Liver (tissue), 9 donors: ENCODE results near the gene MGRN1. TPM values are rescaled to one million over a fixed set of nuclear protein-coding genes. Genes with fewer than 3 reads are reported as not detected.

Experiments
- DNase-seq: peaks from one replicate; pipeline ENCODE4 v3.0.0-alpha.2; 2017; ENCODE audit warnings: low spot score
- H3K27ac ChIP-seq, 2 donors: one replicate each; pipeline ENCODE4 v1.7.0; 2013; ENCODE audit warnings: inconsistent platforms in 2 of 2, low read length in 2 of 2, control low read depth in 1 of 2, low read depth in 1 of 2, mild to moderate bottlenecking in 1 of 2
- H3K27me3 ChIP-seq, 4 donors: one replicate each; pipeline versions ENCODE4 v1.6.1 to v1.7.0; 2013; ENCODE audit warnings: low read length in 3 of 4, inconsistent platforms in 1 of 4, mild to moderate bottlenecking in 1 of 4, moderate library complexity in 1 of 4; ENCODE audit not compliant: control insufficient read depth in 4 of 4, insufficient read depth in 4 of 4
- H3K36me3 ChIP-seq, 4 donors: one replicate each; pipeline versions ENCODE4 v1.6.1 to v1.7.0; 2013; ENCODE audit warnings: low read length in 3 of 4, mild to moderate bottlenecking in 3 of 4, low read depth in 1 of 4, moderate library complexity in 1 of 4; ENCODE audit not compliant: control insufficient read depth in 4 of 4, insufficient read depth in 3 of 4
- H3K4me1 ChIP-seq, 4 donors: one replicate each; pipeline versions ENCODE4 v1.6.1 to v1.7.0; 2013; ENCODE audit warnings: low read length in 3 of 4, mild to moderate bottlenecking in 3 of 4, moderate library complexity in 1 of 4; ENCODE audit not compliant: control insufficient read depth in 4 of 4, insufficient read depth in 4 of 4
- H3K4me3 ChIP-seq, 3 donors: one replicate each; pipeline versions ENCODE4 v1.6.1 to v1.7.0; 2013; ENCODE audit warnings: low read length in 3 of 3, control low read depth in 1 of 3, low read depth in 1 of 3, mild to moderate bottlenecking in 1 of 3
- H3K9ac ChIP-seq, 2 donors: one replicate each; pipeline ENCODE4 v1.7.0; 2013; ENCODE audit warnings: low read length in 2 of 2, mild to moderate bottlenecking in 2 of 2, moderate library complexity in 2 of 2, control low read depth in 1 of 2, low read depth in 1 of 2
- H3K9me3 ChIP-seq, 4 donors: one replicate each; pipeline versions ENCODE4 v1.6.1 to v1.7.0; 2013; ENCODE audit warnings: low read length in 3 of 4; ENCODE audit not compliant: control insufficient read depth in 4 of 4
- EGR1 ChIP-seq, 2 donors: IDR thresholded peaks; 2 replicates each; pipeline ENCODE4 v1.6.1; 2016 to 2018; ENCODE audit warnings: antibody characterized with exemption in 2 of 2, low read depth in 2 of 2
- FOXA1 ChIP-seq: IDR thresholded peaks from 2 replicates; pipeline ENCODE4 v1.6.1; 2016; ENCODE audit warnings: antibody characterized with exemption
- FOXA2 ChIP-seq: IDR thresholded peaks from 2 replicates; pipeline ENCODE4 v1.6.1; 2016; ENCODE audit warnings: antibody characterized with exemption
- GABPA ChIP-seq, 2 donors: IDR thresholded peaks in 1 of 2; conservative IDR thresholded peaks in 1 of 2; 2 replicates each; pipeline ENCODE4 v1.6.1; 2016; ENCODE audit warnings: antibody characterized with exemption in 2 of 2, mild to moderate bottlenecking in 1 of 2, moderate library complexity in 1 of 2
- HNF4A ChIP-seq, 2 donors: conservative IDR thresholded peaks; 2 replicates each; pipeline ENCODE4 v1.6.1; 2016; ENCODE audit warnings: antibody characterized with exemption in 2 of 2, mild to moderate bottlenecking in 2 of 2
- HNF4G ChIP-seq: IDR thresholded peaks from 2 replicates; pipeline ENCODE4 v1.6.1; 2016; ENCODE audit warnings: antibody characterized with exemption
- JUND ChIP-seq, 2 donors: IDR thresholded peaks; 2 replicates each; pipeline ENCODE4 v1.6.1; 2016; ENCODE audit warnings: antibody characterized with exemption in 2 of 2
- MAX ChIP-seq: IDR thresholded peaks from 2 replicates; pipeline ENCODE4 v1.6.1; 2016; ENCODE audit warnings: antibody characterized with exemption
- NR2F2 ChIP-seq: IDR thresholded peaks from 2 replicates; pipeline ENCODE4 v1.6.1; 2016; ENCODE audit warnings: antibody characterized with exemption
- RAD21 ChIP-seq, 2 donors: IDR thresholded peaks; 2 replicates each; pipeline ENCODE4 v1.6.1; 2016; ENCODE audit warnings: antibody characterized with exemption in 2 of 2, mild to moderate bottlenecking in 2 of 2
- REST ChIP-seq: IDR thresholded peaks from 2 replicates; pipeline ENCODE4 v1.6.1; 2016; ENCODE audit warnings: antibody characterized with exemption, mild to moderate bottlenecking
- RXRA ChIP-seq, 2 donors: IDR thresholded peaks; 2 replicates each; pipeline ENCODE4 v1.6.1; 2017 to 2018; ENCODE audit warnings: antibody characterized with exemption in 2 of 2, mild to moderate bottlenecking in 1 of 2
- SP1 ChIP-seq: IDR thresholded peaks from 2 replicates; pipeline ENCODE4 v1.6.1; 2018; ENCODE audit warnings: antibody characterized with exemption, mild to moderate bottlenecking
- TAF1 ChIP-seq: conservative IDR thresholded peaks from 2 replicates; pipeline ENCODE4 v1.6.1; 2016; ENCODE audit warnings: antibody characterized with exemption, mild to moderate bottlenecking
- YY1 ChIP-seq: IDR thresholded peaks from 2 replicates; pipeline ENCODE4 v1.6.1; 2016; ENCODE audit warnings: antibody characterized with exemption, mild to moderate bottlenecking
- ZBTB33 ChIP-seq: IDR thresholded peaks from 2 replicates; pipeline ENCODE4 v1.6.1; 2016; ENCODE audit warnings: antibody characterized with exemption
- WGBS: extraction: QIAGEN DNeasy Blood & Tissue Kit; methylation state at CpG from one replicate; pipeline ENCODE4 v1.1.7; 2013; 5-methylcytosine and 5-hydroxymethylcytosine counted together
- polyA plus RNA-seq, 2 donors: library from polyadenylated mRNA; stranded (reverse) in 1 of 2; unstranded in 1 of 2; fragments of 200-250 nt in 1 of 2; fragments of >200 nt in 1 of 2; fragmentation: Nextera tagmentation in 1 of 2; extraction: Ambion mirVana in 1 of 2; gene quantifications; one replicate each; pipeline versions ENCODE4 v1.2.1 to v1.2.3, GENCODE V29; 2013 to 2015
- total RNA-seq, 2 donors: library from RNA; depleted of rRNA; stranded (reverse); fragments of >200 nt; gene quantifications; one replicate each; pipeline ENCODE4 v1.2.3, GENCODE V29; 2014
- TF ChIP-seq, protein P1 (sequence below): IDR thresholded peaks from 2 replicates; pipeline ENCODE4 v1.6.1; 2016; ENCODE audit warnings: antibody characterized with exemption
- TF ChIP-seq, protein P2 (sequence below): fragments of 150-350 bp; IDR thresholded peaks from 2 replicates; pipeline ENCODE4 v1.5.1; 2017; ENCODE audit warnings: improper control_type of control experiment, low read depth, low read length; ENCODE audit not compliant: missing input control
- donor health status: healthy.
- donor health status: healthy.
- donor health status: healthy.
- donor health status: healthy.
- donor health status: healthy.

Gene MGRN1
- total and polyA plus RNA-seq, 4 donors = 15.9 to 35.7 (median 25.9) TPM

DNA sequence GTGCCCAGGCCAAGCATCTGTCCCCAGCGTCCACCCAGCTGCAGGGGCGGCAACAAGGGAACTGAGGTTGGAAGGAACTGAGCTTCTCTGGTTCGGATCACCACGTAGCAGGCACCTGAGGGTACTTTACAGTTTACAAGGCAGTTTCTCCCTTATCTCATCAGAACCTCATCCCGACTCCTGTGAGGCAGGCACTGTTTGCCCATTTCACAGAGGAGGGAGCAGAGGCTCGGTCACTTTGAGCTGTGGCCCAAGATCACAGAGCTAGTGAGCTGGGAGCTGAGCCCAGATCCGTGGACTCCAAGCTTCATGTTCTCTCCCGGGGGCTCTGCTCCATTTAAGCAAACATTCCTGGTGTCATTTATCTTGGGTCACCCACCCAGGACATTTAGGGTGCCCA, 25.1 kb upstream of the MGRN1 start:
- TF ChIP-seq RAD21 (IDR thresholded peaks at IDR 0.05) (no peak), FOXA2 (no peak), RXRA (IDR thresholded peaks at IDR 0.05) (no peak), REST (no peak), MAX (no peak), YY1 (no peak)
- TF ChIP-seq, protein P1, sequence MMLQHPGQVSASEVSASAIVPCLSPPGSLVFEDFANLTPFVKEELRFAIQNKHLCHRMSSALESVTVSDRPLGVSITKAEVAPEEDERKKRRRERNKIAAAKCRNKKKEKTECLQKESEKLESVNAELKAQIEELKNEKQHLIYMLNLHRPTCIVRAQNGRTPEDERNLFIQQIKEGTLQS = no peak
- Histone ChIP-seq H3K36me3 (no peaks in the 10 kb centered on the region), H3K4me1 (peaks cover 0 to 8% (median 0%) of the 10 kb centered on the region in 4 donors), H3K9me3 (no peaks in the 10 kb centered on the region), H3K4me3 (no peak overlapping the region), H3K9ac (no peak overlapping the region), H3K27ac (no peak overlapping the region), H3K27me3 (no peaks in the 10 kb centered on the region)
- 85% methylated on average over 8 of the region's 8 CpGs for WGBS
- no peak for DNase-seq

DNA sequence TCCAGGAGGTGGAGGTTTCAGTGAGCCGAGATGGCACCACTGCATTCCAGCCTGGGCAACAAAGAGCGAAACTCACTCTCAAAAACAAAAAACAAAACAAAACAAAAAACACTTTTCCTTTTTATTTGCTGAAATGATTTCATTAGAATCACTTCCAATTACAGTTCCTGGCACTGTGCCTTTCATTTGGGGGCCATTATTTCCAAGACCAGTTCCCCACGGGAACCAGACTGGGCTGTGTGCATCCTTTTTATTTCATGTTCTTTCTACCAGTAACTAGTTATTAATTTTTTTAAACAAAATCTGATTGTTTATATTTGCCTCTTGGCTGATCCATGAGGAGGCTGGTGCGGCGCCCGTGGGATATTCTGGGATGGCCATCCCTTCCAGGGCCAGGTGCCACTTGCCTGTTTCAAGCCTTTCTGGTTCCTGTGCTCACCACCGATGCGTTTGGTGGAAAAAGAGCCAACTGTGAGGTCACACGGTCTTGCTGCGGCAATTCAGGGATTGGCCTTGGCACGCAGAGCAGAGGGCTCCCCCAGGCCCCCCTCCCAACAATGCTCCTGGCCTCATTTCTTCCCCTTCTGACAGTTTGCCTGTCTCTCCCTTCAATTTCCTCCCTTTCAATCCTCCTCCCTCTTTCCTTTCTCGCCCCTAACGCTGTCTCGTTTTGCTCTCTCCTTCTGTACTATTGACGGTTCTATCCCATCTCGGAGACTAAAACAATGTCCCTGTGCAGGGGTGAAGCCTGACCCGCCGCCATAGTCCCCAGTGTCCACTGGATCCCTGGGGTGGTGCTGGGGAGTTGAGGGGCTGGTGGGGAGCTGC, 23.4 kb upstream of the MGRN1 start:
- H3K9ac ChIP-seq = no peak overlapping the region

More for the DNA sequence above, 23.4 kb upstream of the MGRN1 start:
- H3K27me3 ChIP-seq = no peaks in the 10 kb centered on the region
- no peak overlapping the region for H3K27ac ChIP-seq
- H3K4me3 ChIP-seq = no peak overlapping the region
- H3K4me1 ChIP-seq = peaks cover 0 to 9% (median 0%) of the 10 kb centered on the region in 4 donors
- 52% methylated on average over 18 of the region's 18 CpGs for WGBS
- H3K9me3 ChIP-seq = no peaks in the 10 kb centered on the region
- H3K36me3 ChIP-seq = no peaks in the 10 kb centered on the region
- DNase-seq = no peak
- TF ChIP-seq NR2F2 (no peak), ZBTB33 (no peak), TAF1 (no peak), FOXA2 (no peak), FOXA1 (no peak), HNF4G (no peak), GABPA (IDR thresholded peaks at IDR 0.05 in 1 of 2, conservative IDR thresholded peaks at IDR 0.05 in 1 of 2) (no peak), JUND (IDR thresholded peaks at IDR 0.05) (no peak), HNF4A (conservative IDR thresholded peaks at IDR 0.05) (no peak), REST (no peak), YY1 (no peak), SP1 (no peak), EGR1 (IDR thresholded peaks at IDR 0.05; ENCODE audit: low read depth in 2 of 2) (no peak), MAX (no peak)
- TF ChIP-seq, protein P1 = no peak
- TF ChIP-seq, protein P2, sequence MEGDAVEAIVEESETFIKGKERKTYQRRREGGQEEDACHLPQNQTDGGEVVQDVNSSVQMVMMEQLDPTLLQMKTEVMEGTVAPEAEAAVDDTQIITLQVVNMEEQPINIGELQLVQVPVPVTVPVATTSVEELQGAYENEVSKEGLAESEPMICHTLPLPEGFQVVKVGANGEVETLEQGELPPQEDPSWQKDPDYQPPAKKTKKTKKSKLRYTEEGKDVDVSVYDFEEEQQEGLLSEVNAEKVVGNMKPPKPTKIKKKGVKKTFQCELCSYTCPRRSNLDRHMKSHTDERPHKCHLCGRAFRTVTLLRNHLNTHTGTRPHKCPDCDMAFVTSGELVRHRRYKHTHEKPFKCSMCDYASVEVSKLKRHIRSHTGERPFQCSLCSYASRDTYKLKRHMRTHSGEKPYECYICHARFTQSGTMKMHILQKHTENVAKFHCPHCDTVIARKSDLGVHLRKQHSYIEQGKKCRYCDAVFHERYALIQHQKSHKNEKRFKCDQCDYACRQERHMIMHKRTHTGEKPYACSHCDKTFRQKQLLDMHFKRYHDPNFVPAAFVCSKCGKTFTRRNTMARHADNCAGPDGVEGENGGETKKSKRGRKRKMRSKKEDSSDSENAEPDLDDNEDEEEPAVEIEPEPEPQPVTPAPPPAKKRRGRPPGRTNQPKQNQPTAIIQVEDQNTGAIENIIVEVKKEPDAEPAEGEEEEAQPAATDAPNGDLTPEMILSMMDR = no peak
